Measurements from ENCODE around the gene COQ3.
A peak's percentile ranks its signal among the peaks of the same experiment; 100 is the strongest.

Gene COQ3

GRCh38 chr6:99334526-99335127 is 59.4 kb downstream of the COQ3 start:
- no peak overlapping the region for H3K4me3 ChIP-seq (ENCODE audit: low read depth, low read length)
- TF ChIP-seq CTCF (IDR thresholded peaks at IDR 0.05; ENCODE audit: borderline replicate concordance, insufficient read depth, low read depth, low read length) = peak; percentile 66; the same call in 1 of the 2 replicates

- no peak for TF ChIP-seq CTCF (IDR thresholded peaks at IDR 0.05; ENCODE audit: borderline replicate concordance, insufficient read depth, low read depth, low read length)
- no peak overlapping the region for H3K4me3 ChIP-seq (ENCODE audit: low read depth, low read length)
Observed at GRCh38 chr6:99333068-99333467, 60.9 kb downstream of the COQ3 start.

- no peak overlapping the region for H3K4me3 ChIP-seq (ENCODE audit: low read depth, low read length)
- no peak for TF ChIP-seq CTCF (IDR thresholded peaks at IDR 0.05; ENCODE audit: borderline replicate concordance, insufficient read depth, low read depth, low read length)
Observed at GRCh38 chr6:99331531-99331930, 62.5 kb downstream of the COQ3 start.

GRCh38 chr6:99330159-99330558 is 63.8 kb downstream of the COQ3 start:
- H3K4me3 ChIP-seq (ENCODE audit: low read depth, low read length) = no peak overlapping the region
- TF ChIP-seq CTCF (IDR thresholded peaks at IDR 0.05; ENCODE audit: borderline replicate concordance, insufficient read depth, low read depth, low read length) = peak; percentile 71; the same call in 1 of the 2 replicates

GRCh38 chr6:99324996-99325395 is 69.0 kb downstream of the COQ3 start:
- no peak for TF ChIP-seq CTCF (IDR thresholded peaks at IDR 0.05; ENCODE audit: borderline replicate concordance, insufficient read depth, low read depth, low read length)
- H3K4me3 ChIP-seq (ENCODE audit: low read depth, low read length) = no peak overlapping the region

All from GM12875 (cell line).